ENCODE results near the gene AKAP11. TPM values are rescaled to one million over a fixed set of nuclear protein-coding genes. Genes with fewer than 3 reads are reported as not detected.

The AKAP11 gene
- total and polyA plus RNA-seq, 2 experiments from 2014 or later, result 4.3 to 21.6 TPM

- TF ChIP-seq, protein P1, sequence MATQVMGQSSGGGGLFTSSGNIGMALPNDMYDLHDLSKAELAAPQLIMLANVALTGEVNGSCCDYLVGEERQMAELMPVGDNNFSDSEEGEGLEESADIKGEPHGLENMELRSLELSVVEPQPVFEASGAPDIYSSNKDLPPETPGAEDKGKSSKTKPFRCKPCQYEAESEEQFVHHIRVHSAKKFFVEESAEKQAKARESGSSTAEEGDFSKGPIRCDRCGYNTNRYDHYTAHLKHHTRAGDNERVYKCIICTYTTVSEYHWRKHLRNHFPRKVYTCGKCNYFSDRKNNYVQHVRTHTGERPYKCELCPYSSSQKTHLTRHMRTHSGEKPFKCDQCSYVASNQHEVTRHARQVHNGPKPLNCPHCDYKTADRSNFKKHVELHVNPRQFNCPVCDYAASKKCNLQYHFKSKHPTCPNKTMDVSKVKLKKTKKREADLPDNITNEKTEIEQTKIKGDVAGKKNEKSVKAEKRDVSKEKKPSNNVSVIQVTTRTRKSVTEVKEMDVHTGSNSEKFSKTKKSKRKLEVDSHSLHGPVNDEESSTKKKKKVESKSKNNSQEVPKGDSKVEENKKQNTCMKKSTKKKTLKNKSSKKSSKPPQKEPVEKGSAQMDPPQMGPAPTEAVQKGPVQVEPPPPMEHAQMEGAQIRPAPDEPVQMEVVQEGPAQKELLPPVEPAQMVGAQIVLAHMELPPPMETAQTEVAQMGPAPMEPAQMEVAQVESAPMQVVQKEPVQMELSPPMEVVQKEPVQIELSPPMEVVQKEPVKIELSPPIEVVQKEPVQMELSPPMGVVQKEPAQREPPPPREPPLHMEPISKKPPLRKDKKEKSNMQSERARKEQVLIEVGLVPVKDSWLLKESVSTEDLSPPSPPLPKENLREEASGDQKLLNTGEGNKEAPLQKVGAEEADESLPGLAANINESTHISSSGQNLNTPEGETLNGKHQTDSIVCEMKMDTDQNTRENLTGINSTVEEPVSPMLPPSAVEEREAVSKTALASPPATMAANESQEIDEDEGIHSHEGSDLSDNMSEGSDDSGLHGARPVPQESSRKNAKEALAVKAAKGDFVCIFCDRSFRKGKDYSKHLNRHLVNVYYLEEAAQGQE (IDR thresholded peaks at IDR 0.05; ENCODE audit: unreplicated experiment), result no peak
- no peak for TF ChIP-seq JUNB (IDR thresholded peaks at IDR 0.05; ENCODE audit: unreplicated experiment)
- TF ChIP-seq, protein P2, sequence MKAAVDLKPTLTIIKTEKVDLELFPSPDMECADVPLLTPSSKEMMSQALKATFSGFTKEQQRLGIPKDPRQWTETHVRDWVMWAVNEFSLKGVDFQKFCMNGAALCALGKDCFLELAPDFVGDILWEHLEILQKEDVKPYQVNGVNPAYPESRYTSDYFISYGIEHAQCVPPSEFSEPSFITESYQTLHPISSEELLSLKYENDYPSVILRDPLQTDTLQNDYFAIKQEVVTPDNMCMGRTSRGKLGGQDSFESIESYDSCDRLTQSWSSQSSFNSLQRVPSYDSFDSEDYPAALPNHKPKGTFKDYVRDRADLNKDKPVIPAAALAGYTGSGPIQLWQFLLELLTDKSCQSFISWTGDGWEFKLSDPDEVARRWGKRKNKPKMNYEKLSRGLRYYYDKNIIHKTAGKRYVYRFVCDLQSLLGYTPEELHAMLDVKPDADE (IDR thresholded peaks at IDR 0.05), result no peak
Measured at GRCh38 chr13:42361701-42362100, 89.7 kb downstream of the AKAP11 start (continued).

- Histone ChIP-seq H3K4me3 (no peak overlapping the region), H2AFZ (peak overlapping the region; percentile 44)
- peak; percentile 68 for ATAC-seq
Measured at GRCh38 chr13:42363941-42364612, 92.1 kb downstream of the AKAP11 start.

More at GRCh38 chr13:42363941-42364612, 92.1 kb downstream of the AKAP11 start:
- H4K20me1 ChIP-seq (replicated peaks; ENCODE audit: insufficient read depth), result no peaks in the 10 kb centered on the region
- DNase-seq (ENCODE audit: low spot score), result peak; percentile 28
- H3K4me1 ChIP-seq (ENCODE audit: insufficient read depth), result peaks cover 14% of the 10 kb centered on the region
- Mint-ChIP-seq H3K27ac (no peak overlapping the region; the same call in 1 of the 2 replicates), H3K9me3 (no peaks in the 10 kb centered on the region), H3K36me3 (ENCODE audit: low read depth) (no peaks in the 10 kb centered on the region), H3K27me3 (ENCODE audit: insufficient read depth, low read depth, poor library complexity) (no peaks in the 10 kb centered on the region), H3K4me3 (no peak overlapping the region), H3K4me1 (peaks cover 22% of the 10 kb centered on the region)
- H3K4me2 ChIP-seq, result no peak overlapping the region
- no peaks in the 10 kb centered on the region for H3K79me2 ChIP-seq (replicated peaks; ENCODE audit: insufficient read depth)
- H3K9me2 ChIP-seq (ENCODE audit: insufficient read depth), result no peaks in the 10 kb centered on the region
- TF ChIP-seq CTCF (conservative IDR thresholded peaks at IDR 0.05; ENCODE audit: low read depth in 2 of 2) (peak in 1 of 2 experiments; percentile 35; a peak in 2 of 4 replicates), ZNF331 (CRISPR knock-in tag; IDR thresholded peaks at IDR 0.05; ENCODE audit: low read depth) (no peak)
- H3K27ac ChIP-seq (ENCODE audit: low read depth), result no peak overlapping the region
- H3K27me3 ChIP-seq (ENCODE audit: insufficient read depth), result no peaks in the 10 kb centered on the region
- H3F3A ChIP-seq (replicated peaks; ENCODE audit: low read depth), result no peaks in the 10 kb centered on the region
- no peaks in the 10 kb centered on the region for H3K36me3 ChIP-seq (ENCODE audit: insufficient read depth)
